ENCODE data around the gene CCDC191.

Gene CCDC191

GRCh38 chr3:113979916-113980315 lies 76.4 kb downstream of the CCDC191 start:
- TF ChIP-seq YY1 (IDR thresholded peaks at IDR 0.05; ENCODE audit: low read depth) (no peak), ZBTB7A (IDR thresholded peaks at IDR 0.05; ENCODE audit: low read depth) (no peak), TCF12 (IDR thresholded peaks at IDR 0.05; ENCODE audit: low read depth) (no peak)

DNA sequence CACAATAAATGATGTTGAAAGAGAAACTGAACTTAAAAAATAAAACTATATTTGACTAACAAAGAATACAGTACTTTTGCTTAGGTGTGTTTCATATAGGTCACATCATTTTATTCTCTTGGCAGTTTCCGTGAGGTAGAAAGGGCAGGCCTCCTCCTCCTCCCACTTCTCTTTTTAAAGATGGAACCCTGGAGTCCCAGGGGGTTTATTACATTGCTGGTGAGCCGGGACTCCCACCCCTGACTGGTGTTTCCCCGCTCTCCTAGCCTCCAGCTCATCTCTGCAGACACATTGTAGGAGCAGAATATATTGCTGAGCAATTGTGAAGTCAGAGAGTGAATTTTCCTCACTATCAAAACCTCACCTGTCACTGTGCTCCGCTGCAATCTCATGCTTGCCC lies 78.5 kb downstream of the CCDC191 start:
- TF ChIP-seq FOXM1 (IDR thresholded peaks at IDR 0.05; ENCODE audit: borderline replicate concordance, low read depth) (no peak), TCF12 (IDR thresholded peaks at IDR 0.05; ENCODE audit: low read depth) (no peak), NFIC (IDR thresholded peaks at IDR 0.05) (no peak), ZBTB7A (IDR thresholded peaks at IDR 0.05; ENCODE audit: low read depth) (no peak), EP300 (IDR thresholded peaks at IDR 0.05; ENCODE audit: borderline replicate concordance) (no peak)
- TF ChIP-seq, protein P1, sequence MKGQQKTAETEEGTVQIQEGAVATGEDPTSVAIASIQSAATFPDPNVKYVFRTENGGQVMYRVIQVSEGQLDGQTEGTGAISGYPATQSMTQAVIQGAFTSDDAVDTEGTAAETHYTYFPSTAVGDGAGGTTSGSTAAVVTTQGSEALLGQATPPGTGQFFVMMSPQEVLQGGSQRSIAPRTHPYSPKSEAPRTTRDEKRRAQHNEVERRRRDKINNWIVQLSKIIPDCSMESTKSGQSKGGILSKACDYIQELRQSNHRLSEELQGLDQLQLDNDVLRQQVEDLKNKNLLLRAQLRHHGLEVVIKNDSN (IDR thresholded peaks at IDR 0.05): no peak

- TF ChIP-seq RAD21 (IDR thresholded peaks at IDR 0.05; ENCODE audit: low read depth): no peak
- TF ChIP-seq ZBTB7A (IDR thresholded peaks at IDR 0.05; ENCODE audit: low read depth): no peak
- no peak for TF ChIP-seq TCF12 (IDR thresholded peaks at IDR 0.05; ENCODE audit: low read depth)
- no peak for TF ChIP-seq MAX (IDR thresholded peaks at IDR 0.05)
- TF ChIP-seq YY1 (IDR thresholded peaks at IDR 0.05; ENCODE audit: low read depth): no peak
- TF ChIP-seq FOXM1 (IDR thresholded peaks at IDR 0.05; ENCODE audit: borderline replicate concordance, low read depth): no peak
- peak; percentile 50 for TF ChIP-seq NFIC (IDR thresholded peaks at IDR 0.05)
- TF ChIP-seq CEBPB (IDR thresholded peaks at IDR 0.05): peak; percentile 84
- TF ChIP-seq, protein P1 (IDR thresholded peaks at IDR 0.05): no peak
Observed at GRCh38 chr3:113968986-113969385, 87.3 kb downstream of the CCDC191 start.

- no peak for TF ChIP-seq FOXM1 (IDR thresholded peaks at IDR 0.05; ENCODE audit: borderline replicate concordance, low read depth)
- no peak for TF ChIP-seq EP300 (IDR thresholded peaks at IDR 0.05; ENCODE audit: borderline replicate concordance)
- TF ChIP-seq CREB1 (IDR thresholded peaks at IDR 0.05; ENCODE audit: low read depth): no peak
- no peak for TF ChIP-seq ZBTB7A (IDR thresholded peaks at IDR 0.05; ENCODE audit: low read depth)
- TF ChIP-seq, protein P1 (IDR thresholded peaks at IDR 0.05): no peak
- no peak for TF ChIP-seq RAD21 (IDR thresholded peaks at IDR 0.05; ENCODE audit: low read depth)
- no peak for TF ChIP-seq CEBPB (IDR thresholded peaks at IDR 0.05)
- no peak for TF ChIP-seq MAX (IDR thresholded peaks at IDR 0.05)
Observed at GRCh38 chr3:113966172-113966571, 90.2 kb downstream of the CCDC191 start.

- no peak for TF ChIP-seq MAX (IDR thresholded peaks at IDR 0.05)
- TF ChIP-seq RAD21 (IDR thresholded peaks at IDR 0.05; ENCODE audit: low read depth): no peak
- TF ChIP-seq CEBPB (IDR thresholded peaks at IDR 0.05): no peak
- no peak for TF ChIP-seq NFIC (IDR thresholded peaks at IDR 0.05)
- TF ChIP-seq TAF1 (IDR thresholded peaks at IDR 0.05; ENCODE audit: low read depth): no peak
- no peak for TF ChIP-seq YY1 (IDR thresholded peaks at IDR 0.05; ENCODE audit: low read depth)
- TF ChIP-seq ZBTB7A (IDR thresholded peaks at IDR 0.05; ENCODE audit: low read depth): no peak
- no peak for TF ChIP-seq EGR1 (IDR thresholded peaks at IDR 0.05)
- TF ChIP-seq FOXM1 (IDR thresholded peaks at IDR 0.05; ENCODE audit: borderline replicate concordance, low read depth): no peak
- TF ChIP-seq TEAD4 (IDR thresholded peaks at IDR 0.05): no peak
- TF ChIP-seq, protein P1 (IDR thresholded peaks at IDR 0.05): no peak
- no peak for TF ChIP-seq TCF12 (IDR thresholded peaks at IDR 0.05; ENCODE audit: low read depth)
- TF ChIP-seq CREB1 (IDR thresholded peaks at IDR 0.05; ENCODE audit: low read depth): no peak
- TF ChIP-seq, protein P2, sequence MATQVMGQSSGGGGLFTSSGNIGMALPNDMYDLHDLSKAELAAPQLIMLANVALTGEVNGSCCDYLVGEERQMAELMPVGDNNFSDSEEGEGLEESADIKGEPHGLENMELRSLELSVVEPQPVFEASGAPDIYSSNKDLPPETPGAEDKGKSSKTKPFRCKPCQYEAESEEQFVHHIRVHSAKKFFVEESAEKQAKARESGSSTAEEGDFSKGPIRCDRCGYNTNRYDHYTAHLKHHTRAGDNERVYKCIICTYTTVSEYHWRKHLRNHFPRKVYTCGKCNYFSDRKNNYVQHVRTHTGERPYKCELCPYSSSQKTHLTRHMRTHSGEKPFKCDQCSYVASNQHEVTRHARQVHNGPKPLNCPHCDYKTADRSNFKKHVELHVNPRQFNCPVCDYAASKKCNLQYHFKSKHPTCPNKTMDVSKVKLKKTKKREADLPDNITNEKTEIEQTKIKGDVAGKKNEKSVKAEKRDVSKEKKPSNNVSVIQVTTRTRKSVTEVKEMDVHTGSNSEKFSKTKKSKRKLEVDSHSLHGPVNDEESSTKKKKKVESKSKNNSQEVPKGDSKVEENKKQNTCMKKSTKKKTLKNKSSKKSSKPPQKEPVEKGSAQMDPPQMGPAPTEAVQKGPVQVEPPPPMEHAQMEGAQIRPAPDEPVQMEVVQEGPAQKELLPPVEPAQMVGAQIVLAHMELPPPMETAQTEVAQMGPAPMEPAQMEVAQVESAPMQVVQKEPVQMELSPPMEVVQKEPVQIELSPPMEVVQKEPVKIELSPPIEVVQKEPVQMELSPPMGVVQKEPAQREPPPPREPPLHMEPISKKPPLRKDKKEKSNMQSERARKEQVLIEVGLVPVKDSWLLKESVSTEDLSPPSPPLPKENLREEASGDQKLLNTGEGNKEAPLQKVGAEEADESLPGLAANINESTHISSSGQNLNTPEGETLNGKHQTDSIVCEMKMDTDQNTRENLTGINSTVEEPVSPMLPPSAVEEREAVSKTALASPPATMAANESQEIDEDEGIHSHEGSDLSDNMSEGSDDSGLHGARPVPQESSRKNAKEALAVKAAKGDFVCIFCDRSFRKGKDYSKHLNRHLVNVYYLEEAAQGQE (IDR thresholded peaks at IDR 0.05; ENCODE audit: low read depth): no peak
- TF ChIP-seq EP300 (IDR thresholded peaks at IDR 0.05; ENCODE audit: borderline replicate concordance): no peak
Observed at GRCh38 chr3:113963879-113964278, 92.4 kb downstream of the CCDC191 start.

GRCh38 chr3:113954091-113954685 lies 102.1 kb downstream of the CCDC191 start:
- TF ChIP-seq CREB1 (IDR thresholded peaks at IDR 0.05; ENCODE audit: low read depth) (no peak), EGR1 (IDR thresholded peaks at IDR 0.05) (no peak), MAX (IDR thresholded peaks at IDR 0.05) (no peak), TAF1 (IDR thresholded peaks at IDR 0.05; ENCODE audit: low read depth) (no peak), EP300 (IDR thresholded peaks at IDR 0.05; ENCODE audit: borderline replicate concordance) (no peak), RAD21 (IDR thresholded peaks at IDR 0.05; ENCODE audit: low read depth) (no peak), FOXM1 (IDR thresholded peaks at IDR 0.05; ENCODE audit: borderline replicate concordance, low read depth) (no peak), ZBTB7A (IDR thresholded peaks at IDR 0.05; ENCODE audit: low read depth) (no peak), YY1 (IDR thresholded peaks at IDR 0.05; ENCODE audit: low read depth) (no peak), TEAD4 (IDR thresholded peaks at IDR 0.05) (no peak), TCF12 (IDR thresholded peaks at IDR 0.05; ENCODE audit: low read depth) (no peak), CEBPB (IDR thresholded peaks at IDR 0.05) (no peak), NFIC (IDR thresholded peaks at IDR 0.05) (no peak)
- TF ChIP-seq, protein P2 (IDR thresholded peaks at IDR 0.05; ENCODE audit: low read depth): no peak
- TF ChIP-seq, protein P1 (IDR thresholded peaks at IDR 0.05): no peak

Measured in Ishikawa (cell line).